Ishikawa (cell line): Measurements from ENCODE around the gene FUCA2.

Experiments
- CEBPB ChIP-seq: IDR thresholded peaks from 2 replicates; pipeline ENCODE4 v1.6.1; 2012
- CREB1 ChIP-seq: IDR thresholded peaks from 2 replicates; pipeline ENCODE4 v1.6.1; 2012; ENCODE audit warnings: low read depth
- EGR1 ChIP-seq: IDR thresholded peaks from 2 replicates; pipeline ENCODE4 v1.6.1; 2012
- EP300 ChIP-seq: IDR thresholded peaks from 2 replicates; pipeline ENCODE4 v1.6.1; 2012; ENCODE audit warnings: borderline replicate concordance
- FOXM1 ChIP-seq: IDR thresholded peaks from 2 replicates; pipeline ENCODE4 v1.6.1; 2012; ENCODE audit warnings: low read depth, borderline replicate concordance
- NFIC ChIP-seq: IDR thresholded peaks from 2 replicates; pipeline ENCODE4 v1.6.1; 2012
- RAD21 ChIP-seq: IDR thresholded peaks from 2 replicates; pipeline ENCODE4 v1.6.1; 2012; ENCODE audit warnings: low read depth
- TAF1 ChIP-seq: IDR thresholded peaks from 2 replicates; pipeline ENCODE4 v1.6.1; 2012; ENCODE audit warnings: low read depth, mild to moderate bottlenecking
- TCF12 ChIP-seq: IDR thresholded peaks from 2 replicates; pipeline ENCODE4 v1.6.1; 2012; ENCODE audit warnings: low read depth
- TEAD4 ChIP-seq: IDR thresholded peaks from 2 replicates; pipeline ENCODE4 v1.6.1; 2012
- YY1 ChIP-seq: IDR thresholded peaks from 2 replicates; pipeline ENCODE4 v1.6.1; 2012; ENCODE audit warnings: low read depth
- ZBTB7A ChIP-seq: IDR thresholded peaks from 2 replicates; pipeline ENCODE4 v1.6.1; 2012; ENCODE audit warnings: low read depth
- TF ChIP-seq, protein P1 (sequence below): IDR thresholded peaks from 2 replicates; pipeline ENCODE4 v1.6.1; 2012
- TF ChIP-seq, protein P2 (sequence below): IDR thresholded peaks from 2 replicates; pipeline ENCODE4 v1.6.1; 2012; ENCODE audit warnings: low read depth, mild to moderate bottlenecking
- TF ChIP-seq, protein P3 (sequence below): IDR thresholded peaks from 2 replicates; pipeline ENCODE4 v1.6.1; 2012

The FUCA2 gene

DNA sequence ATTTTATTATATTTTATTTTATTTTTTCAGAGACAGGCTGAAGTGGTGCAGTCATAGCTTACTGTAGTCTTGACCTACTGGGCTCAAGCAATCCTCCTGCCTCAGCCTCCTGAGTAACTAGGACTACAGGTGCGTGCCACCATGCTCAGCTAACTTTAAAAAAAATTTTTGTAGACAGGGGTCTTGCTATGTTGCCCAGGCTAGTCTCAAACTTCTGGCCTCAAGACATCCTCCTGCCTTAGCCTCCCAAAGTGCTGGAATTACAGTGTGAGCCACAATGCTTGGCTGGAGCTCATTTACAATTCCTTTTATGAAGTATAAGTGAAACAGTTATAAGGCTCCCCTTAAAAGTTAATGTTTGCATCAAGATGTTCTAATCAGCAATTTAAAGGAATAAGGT, 14.5 kb downstream of the FUCA2 start:
- no peak for TF ChIP-seq EGR1
- no peak for TF ChIP-seq ZBTB7A
- TF ChIP-seq YY1 = no peak
- no peak for TF ChIP-seq CREB1
- TF ChIP-seq TAF1 = no peak
- TF ChIP-seq TEAD4 = no peak
- no peak for TF ChIP-seq CEBPB
- no peak for TF ChIP-seq NFIC
- no peak for TF ChIP-seq RAD21
- no peak for TF ChIP-seq FOXM1
- TF ChIP-seq TCF12 = no peak
- TF ChIP-seq, protein P1, sequence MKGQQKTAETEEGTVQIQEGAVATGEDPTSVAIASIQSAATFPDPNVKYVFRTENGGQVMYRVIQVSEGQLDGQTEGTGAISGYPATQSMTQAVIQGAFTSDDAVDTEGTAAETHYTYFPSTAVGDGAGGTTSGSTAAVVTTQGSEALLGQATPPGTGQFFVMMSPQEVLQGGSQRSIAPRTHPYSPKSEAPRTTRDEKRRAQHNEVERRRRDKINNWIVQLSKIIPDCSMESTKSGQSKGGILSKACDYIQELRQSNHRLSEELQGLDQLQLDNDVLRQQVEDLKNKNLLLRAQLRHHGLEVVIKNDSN = no peak
- TF ChIP-seq, protein P2, sequence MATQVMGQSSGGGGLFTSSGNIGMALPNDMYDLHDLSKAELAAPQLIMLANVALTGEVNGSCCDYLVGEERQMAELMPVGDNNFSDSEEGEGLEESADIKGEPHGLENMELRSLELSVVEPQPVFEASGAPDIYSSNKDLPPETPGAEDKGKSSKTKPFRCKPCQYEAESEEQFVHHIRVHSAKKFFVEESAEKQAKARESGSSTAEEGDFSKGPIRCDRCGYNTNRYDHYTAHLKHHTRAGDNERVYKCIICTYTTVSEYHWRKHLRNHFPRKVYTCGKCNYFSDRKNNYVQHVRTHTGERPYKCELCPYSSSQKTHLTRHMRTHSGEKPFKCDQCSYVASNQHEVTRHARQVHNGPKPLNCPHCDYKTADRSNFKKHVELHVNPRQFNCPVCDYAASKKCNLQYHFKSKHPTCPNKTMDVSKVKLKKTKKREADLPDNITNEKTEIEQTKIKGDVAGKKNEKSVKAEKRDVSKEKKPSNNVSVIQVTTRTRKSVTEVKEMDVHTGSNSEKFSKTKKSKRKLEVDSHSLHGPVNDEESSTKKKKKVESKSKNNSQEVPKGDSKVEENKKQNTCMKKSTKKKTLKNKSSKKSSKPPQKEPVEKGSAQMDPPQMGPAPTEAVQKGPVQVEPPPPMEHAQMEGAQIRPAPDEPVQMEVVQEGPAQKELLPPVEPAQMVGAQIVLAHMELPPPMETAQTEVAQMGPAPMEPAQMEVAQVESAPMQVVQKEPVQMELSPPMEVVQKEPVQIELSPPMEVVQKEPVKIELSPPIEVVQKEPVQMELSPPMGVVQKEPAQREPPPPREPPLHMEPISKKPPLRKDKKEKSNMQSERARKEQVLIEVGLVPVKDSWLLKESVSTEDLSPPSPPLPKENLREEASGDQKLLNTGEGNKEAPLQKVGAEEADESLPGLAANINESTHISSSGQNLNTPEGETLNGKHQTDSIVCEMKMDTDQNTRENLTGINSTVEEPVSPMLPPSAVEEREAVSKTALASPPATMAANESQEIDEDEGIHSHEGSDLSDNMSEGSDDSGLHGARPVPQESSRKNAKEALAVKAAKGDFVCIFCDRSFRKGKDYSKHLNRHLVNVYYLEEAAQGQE = no peak
- TF ChIP-seq EP300 = no peak
- TF ChIP-seq, protein P3, sequence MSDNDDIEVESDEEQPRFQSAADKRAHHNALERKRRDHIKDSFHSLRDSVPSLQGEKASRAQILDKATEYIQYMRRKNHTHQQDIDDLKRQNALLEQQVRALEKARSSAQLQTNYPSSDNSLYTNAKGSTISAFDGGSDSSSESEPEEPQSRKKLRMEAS = no peak

DNA sequence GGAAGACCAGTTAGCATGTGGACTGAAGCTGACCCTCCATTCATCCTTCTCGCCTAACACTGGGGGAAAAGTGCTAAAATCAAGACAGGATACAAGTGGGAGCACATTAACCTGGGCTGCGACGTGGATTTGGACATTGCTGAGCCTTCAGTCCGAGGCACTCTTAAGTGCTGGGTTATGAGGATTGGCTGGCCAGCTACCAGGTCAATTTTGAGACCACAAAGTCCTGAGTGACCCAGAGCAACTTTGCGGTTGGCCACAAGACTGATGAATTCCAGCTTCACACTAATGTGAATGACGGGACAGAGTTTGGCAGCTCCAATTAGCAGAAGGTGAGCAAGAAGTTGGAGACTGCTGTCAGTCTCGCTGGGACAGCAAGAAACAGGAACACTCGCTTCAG, 20.7 kb downstream of the FUCA2 start:
- TF ChIP-seq EP300 (no peak), TAF1 (no peak), EGR1 (no peak), ZBTB7A (no peak), RAD21 (no peak), NFIC (no peak), CEBPB (no peak), TEAD4 (no peak)
- TF ChIP-seq, protein P1 = no peak

DNA sequence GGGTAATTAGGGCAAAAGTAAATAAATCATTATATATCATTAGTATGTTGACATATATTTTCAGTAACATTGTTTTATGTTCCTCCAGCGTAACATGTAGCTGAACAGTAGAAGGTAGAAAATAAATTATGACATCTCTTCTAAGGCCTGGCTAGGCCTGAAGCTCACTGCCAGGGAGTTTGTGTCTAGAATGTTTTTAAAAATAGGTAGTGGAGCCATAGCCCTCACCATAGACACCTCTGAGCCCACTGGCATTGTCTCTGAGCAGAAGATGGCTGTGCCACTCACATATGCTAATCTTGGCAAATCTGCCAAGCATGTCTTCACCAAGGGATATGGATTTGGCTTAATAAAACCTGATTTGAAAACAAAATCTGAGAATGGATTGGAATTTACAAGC, 21.3 kb downstream of the FUCA2 start:
- TF ChIP-seq TAF1 (no peak), CEBPB (no peak), NFIC (no peak), EP300 (no peak), TCF12 (no peak), YY1 (no peak), EGR1 (no peak), TEAD4 (no peak), FOXM1 (no peak), CREB1 (no peak), ZBTB7A (no peak)
- TF ChIP-seq, protein P1 = no peak
- TF ChIP-seq, protein P2 = no peak

DNA sequence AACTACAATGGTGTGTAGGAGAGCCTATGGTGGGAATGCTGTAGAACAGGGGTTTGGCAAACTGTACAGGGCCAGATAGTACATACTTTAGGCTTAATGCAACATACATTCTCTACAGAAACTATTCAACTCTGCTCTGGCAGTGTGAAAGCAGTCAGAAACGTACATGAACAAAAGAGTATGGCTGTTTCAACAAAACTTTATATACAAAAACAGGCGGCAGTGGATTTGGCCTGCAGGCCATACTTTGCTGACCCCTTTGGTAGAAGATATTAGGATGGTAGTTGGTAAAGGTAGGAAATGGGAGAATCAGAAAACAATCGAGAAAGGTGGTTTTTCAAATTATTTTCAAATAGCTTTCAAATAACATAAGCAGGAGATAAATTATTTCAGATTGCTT, 24.8 kb downstream of the FUCA2 start:
- TF ChIP-seq, protein P1 = no peak
- TF ChIP-seq, protein P2 = no peak
- TF ChIP-seq EGR1 (no peak), NFIC (no peak), YY1 (no peak), TCF12 (no peak), CREB1 (no peak), TAF1 (no peak), ZBTB7A (no peak), RAD21 (no peak), FOXM1 (no peak), EP300 (no peak), CEBPB (no peak), TEAD4 (no peak)
- TF ChIP-seq, protein P3 = no peak
